HL-60/S4 treated with retinoic acid at 250 ng/mL for 4 days and 3 days (cell line): ENCODE results near the gene FOXN3.

ENCODE experiments used
- in situ Hi-C: fragments of 300-500 bp; cut with MboI; formaldehyde crosslinking; loops from 2 replicates; pipeline ENCODE4 v1.7.0; 2022; ENCODE audit warnings: low sequenced_read_pairs

Gene FOXN3

DNA sequence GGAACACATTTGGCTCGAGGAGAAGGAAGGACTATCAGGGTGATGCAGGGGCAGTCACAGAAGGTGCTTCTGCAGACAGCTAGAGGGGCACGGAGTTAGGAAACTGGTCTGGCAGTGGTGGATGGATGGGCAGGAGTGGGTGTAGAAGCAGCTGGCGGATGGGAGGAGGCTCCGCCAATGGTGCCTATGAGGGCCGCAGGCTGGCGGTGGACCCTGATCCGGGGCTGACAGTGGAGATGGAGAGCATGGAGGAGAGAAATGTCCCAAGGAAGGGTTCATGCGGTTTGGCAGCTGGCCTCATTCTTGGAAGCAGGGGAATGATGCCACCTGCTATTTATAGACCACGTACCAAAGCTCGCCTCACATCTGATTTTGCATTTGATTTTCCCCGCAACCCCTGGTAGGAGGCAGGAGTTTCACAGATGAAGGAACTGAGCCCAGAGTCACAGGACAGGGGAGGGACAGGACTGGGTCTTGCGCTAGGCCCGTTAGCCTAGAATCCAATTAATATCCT, 237.1 kb downstream of the FOXN3 start:
- in situ Hi-C loops: no loop called here

DNA sequence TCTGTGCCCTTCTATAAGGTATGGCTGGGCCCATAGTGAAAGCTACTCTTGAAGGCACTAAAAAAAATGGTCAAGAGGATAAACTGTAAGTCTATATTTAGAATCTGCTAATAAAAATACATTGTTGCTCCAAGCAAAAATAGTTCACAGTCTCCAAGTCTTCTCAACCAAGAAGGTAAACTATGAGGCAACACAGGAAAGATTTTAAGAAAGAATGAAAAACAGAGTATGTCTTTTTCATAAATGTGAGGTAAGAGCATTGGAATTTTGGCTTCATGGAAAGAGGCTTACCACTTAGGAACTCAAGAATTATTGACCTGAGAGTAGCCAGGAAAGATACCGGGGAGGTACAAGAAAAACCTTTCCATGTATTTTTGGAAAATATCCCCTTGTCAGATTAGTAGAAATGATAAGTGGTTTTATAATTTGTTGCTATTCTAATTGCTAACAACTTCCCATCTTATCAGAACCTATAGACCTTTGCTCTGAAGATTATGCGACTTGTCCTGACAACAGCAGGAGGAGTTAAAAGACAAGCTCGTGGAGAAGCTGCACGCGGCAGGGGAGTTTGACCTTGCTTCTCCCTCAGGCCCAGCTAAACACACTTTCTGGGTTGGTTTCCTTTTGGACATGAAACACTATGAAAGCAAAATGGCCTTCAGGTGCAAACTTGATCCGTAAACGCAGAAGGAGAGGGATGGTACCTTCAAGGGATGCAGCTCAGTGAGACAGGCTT, 238.1 kb downstream of the FOXN3 start:
- in situ Hi-C loops: no loop called here

DNA sequence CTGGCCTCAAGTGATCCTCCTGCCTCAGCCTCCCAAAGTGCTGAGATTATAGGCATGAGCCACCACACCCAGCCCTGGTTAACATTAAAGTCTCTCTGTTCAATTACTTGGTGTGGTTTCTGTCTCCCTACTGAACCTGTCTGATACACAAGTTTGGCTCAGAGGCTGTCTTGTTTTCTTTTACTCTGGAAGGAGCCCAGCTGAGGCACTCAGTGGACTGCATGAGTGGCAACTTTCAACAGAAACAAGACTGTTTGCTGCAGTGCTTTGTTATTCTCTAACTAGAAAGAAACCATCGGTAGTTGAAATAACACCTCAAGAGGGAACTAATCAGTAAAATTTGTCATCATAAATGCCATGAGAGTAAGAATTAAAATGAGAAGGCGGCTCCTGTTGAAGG, 238.7 kb downstream of the FOXN3 start:
- in situ Hi-C loops: no loop called here

DNA sequence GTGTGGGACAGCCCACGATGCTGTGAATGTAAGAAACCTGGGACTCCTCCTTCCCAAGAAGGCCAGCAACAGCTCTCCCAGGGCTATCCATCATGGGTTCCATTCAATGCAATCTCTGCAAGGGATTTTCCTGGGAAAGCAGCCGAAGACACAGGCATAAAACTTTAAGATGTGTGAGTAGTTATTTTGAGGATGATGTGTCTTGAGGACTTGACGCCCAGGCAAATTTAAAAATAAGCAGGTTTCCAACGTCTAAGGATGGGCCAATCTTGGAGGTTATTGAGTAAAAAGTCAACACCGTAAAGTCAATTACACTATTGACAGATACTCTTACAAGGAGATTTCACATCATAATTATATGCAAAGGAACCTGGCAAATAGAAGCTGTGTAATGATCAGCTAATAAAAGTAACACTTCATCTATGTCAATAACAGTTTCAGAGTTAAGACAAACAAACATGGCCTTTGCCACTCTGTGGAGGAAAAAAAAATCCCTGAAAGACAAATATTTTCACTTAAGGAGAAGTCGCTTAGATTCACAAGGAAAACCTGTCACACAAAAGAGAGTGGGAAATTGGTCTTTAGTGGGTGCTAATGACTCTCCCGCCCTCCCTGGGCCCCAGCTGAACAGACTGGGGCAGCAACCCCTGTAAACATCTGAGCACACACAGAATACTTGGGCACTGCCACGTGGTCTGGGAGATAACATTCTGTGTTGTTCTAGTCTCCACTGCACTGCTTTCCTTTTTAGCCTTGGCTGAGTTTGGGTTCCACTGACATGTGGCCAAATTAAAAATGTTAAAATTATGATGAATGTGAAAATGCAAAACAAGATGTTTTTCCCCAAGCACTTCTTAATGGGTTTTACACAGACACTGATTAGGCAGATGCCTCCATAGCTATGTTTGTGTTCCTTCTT, 240.9 kb downstream of the FOXN3 start:
- in situ Hi-C loops: no loop called here

DNA sequence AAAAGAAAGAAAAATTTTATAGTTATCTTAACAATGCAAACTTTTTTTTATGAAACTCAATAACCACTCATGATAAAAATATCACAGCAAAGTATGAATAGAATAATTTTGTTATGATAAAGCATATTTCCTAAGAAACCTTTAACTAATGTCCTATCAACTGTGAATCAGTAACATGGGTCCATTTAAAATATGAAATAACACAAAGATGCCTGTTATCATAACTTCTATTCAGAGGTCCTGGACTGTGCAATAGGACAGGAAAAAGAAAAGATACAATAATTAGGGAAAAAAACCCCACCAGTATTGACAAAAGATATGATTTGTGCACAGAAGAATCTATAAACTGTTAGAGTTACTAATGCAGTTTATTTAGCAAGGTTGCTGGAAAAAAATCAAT, 245.4 kb downstream of the FOXN3 start:
- in situ Hi-C loops: loop anchor here (25.0 kb wide), 1 partner anchor 741 kb away; no protein-coding TSS in a partner anchor

DNA sequence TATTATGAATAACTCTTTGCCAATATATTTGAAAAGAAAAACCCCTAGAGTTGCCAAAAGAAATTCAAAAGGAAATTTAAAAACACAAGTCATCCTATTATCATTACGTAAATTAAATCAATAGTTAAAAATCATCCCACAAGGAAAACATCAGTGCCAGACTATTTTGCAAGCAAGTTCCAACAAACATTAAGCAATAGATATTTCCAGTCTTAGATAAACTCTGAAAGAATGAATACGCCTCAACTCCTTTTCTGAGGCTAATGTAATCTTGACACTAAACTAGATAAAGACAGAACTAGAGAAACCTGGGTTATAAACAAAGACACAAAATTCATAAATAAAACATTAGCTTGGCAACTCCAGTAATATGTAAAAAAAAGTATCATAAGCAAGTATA, 245.9 kb downstream of the FOXN3 start:
- in situ Hi-C loops: loop anchor here (25.0 kb wide), 1 partner anchor 741 kb away; no protein-coding TSS in a partner anchor

DNA sequence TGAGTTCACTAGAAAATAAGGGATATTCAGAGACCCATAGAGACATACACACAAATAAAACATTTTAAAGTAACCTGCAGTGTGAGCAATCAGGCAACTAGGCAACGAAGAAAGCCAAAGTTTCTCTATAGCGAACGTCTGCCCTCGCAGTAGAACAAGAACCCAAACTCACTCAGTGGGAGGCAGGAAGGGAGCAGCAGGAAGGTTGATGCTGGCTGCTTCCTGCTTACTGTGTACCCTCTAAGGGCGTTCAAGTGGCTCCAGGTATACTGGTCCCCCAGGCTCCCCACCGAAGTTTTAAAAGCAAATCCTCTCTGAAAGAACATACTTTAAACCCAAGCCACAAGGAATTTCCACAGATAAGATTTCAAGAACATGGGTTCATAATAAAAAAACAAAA, 249.3 kb downstream of the FOXN3 start:
- in situ Hi-C loops: loop anchor here (25.0 kb wide), 1 partner anchor 745 kb away; no protein-coding TSS in a partner anchor

DNA sequence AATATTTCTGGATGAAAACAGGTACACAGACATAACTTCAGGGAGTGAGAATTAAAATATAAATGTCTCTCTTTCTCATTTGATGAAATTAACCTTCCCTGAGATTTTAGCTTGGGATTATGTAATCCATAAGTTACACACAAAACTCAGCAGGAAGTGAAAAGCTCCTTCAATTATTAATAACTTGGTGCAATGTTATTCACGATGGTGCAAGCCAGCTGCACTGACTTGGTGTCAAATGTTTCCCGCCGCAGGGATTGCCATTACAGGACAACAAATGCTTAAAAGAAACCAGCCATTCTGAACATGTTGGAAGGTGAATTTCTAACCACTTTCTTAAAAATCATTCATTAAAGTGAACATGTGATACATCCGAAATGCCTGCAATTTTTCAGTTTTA, 250.4 kb downstream of the FOXN3 start:
- in situ Hi-C loops: loop anchor here (25.0 kb wide), 1 partner anchor 746 kb away; no protein-coding TSS in a partner anchor

DNA sequence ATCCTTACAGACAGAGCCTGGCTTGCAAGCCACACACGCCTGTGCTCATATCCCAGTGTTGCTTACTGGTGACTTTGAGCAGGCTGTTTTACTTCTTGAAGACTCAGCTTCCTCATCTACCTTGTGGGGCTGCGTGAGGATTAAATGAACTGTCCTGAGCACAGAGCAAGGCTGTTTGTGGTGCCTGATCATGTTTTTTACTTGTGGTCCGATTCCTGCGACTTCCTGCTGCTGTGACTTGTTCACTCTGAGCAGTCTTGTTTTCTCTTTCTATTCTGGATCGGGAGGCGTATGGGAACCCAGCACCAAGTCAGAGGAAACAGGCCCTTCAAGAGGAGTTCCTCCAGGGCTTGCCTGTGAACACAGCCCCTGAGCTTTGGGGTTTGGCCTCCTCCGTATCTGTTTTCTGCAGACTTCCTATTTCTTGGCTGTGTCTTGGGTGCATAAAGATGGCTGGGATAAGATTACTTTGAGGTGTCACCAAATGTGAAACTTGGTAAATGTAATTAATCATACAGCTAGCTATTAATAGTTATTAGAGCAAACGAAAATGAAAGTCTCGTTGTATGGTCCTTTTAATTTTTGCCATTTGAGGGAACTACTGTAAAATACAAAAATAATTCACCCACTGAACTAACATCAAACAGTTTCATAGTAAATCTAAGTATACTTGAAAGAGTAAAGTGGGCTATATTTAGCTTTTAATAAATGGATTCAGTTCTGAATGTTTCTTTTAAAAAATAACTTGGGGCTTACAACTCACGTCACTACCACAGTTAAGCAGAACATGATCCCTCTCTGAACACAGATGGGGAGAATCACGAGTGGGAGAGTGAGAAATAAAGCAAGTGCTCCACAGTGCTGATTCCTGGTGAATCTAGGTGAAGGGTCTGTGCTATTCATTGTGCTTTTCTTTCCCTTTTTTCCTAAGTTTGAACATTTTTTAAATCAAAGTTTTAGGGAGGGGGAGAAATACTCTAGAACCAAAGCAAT, 251.5 kb downstream of the FOXN3 start:
- in situ Hi-C loops: loop anchor here (25.0 kb wide), 1 partner anchor 747 kb away; no protein-coding TSS in a partner anchor

DNA sequence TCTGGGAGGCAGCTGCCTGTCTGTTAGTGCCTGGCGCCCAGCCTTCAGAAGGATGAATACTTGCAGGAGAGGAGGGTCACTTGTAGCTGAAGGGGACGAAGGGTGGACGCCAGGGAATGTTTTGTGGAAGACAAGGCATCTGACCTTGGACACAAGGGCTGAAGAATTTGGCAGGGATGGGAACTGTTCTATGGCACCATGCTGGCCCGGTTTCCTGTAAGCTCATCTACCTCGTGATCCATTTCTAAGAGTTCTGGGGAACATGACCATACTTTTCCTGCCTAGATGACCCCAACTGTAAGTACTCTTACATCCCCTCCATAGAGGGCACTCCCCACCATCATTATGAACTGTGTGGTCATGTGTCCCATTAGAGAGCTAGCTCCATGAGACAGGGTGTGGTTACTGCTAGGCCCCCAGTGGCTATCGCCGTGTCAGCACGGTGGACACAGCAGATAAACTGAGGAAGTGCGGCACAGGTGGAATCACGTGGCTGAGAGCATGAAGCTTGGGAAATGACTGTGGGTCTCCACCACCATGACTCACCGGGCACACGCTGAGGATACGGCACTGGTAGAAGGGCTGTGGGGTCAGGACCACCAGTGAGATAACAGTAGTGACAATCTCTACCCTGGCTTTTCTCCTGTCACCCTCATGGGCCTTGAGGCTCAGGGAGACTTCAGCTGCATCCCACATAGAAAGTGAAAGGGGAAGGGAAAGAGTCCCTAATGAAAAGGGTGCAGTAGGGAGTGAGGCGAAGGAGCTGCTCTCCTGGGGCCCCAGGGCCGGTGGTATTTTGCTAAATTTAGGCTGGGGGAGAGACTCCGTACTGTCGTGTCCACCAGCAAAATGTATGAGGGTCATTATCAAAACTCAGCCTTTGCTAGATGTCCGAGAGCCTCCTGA, 252.6 kb downstream of the FOXN3 start:
- in situ Hi-C loops: loop anchor here (25.0 kb wide), 1 partner anchor 748 kb away; no protein-coding TSS in a partner anchor

DNA sequence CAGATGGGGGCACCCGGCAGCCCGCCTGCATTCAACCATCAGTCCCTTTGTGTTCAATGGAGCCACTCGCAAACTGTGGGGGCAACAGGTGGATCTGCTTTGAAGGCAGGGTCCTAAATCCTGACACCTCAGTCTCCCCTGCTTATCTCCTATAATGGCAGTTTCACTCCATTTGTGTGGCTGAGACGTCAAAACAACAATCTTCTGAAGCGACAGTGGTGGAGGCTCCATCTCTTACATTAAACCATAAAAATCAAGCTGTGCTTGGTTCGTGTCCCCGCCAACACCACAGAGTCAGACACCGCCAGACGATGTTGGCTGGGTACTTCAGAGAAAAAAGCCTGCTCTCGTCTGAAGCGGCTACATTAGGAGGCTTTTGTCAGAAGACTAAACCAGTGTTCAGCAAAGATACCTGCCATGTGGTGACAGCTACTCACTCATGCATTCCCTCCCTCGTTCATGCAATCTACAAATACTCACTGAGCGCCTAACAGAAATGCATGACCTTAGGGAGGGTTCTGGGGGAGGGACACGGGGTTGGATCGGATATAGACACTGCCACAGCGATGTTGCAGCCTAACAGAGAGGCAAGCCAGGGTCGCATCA, 253.9 kb downstream of the FOXN3 start:
- in situ Hi-C loops: loop anchor here (25.0 kb wide), 1 partner anchor 749 kb away; no protein-coding TSS in a partner anchor

DNA sequence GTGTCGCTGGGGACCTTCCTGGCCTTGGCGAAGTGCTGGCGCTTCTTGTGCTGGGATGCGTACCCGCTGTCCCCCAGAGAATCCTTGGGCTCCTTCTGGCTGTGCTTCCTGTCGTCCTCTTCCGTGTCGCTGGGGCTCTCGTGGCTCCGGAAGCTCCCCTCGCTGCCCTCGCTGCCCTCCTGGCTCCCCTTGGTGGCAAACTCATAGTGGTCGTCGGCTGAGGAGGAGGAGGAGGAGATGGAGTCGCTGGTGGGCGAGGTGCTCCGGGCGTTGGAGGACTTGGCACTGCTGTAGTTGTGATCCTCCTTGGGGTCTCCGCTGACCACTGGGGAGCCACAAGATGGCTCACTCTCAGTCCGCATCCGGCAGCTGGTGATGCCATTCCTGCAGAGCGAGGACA, 254.4 kb downstream of the FOXN3 start:
- in situ Hi-C loops: loop anchor here (25.0 kb wide), 1 partner anchor 750 kb away; no protein-coding TSS in a partner anchor

DNA sequence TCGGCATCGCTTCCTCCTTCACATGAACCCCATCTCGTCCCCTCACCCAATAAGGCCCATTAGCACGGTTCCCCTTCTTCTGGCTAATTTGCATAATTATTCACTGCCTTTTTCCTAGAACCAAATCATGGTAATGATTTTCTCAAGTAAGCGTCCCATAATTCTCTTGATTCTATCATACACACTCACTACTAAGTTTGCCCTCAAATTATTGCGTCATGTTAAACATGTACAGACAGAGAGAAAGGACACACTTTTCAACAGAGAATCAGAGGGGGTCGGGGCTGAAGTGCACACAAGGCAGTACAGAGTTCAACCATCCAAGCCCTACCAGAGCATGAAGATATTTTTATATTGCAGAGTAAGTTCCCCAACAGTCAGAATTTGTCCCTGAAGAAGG, 256.6 kb downstream of the FOXN3 start:
- in situ Hi-C loops: loop anchor here (25.0 kb wide), 1 partner anchor 752 kb away; no protein-coding TSS in a partner anchor

DNA sequence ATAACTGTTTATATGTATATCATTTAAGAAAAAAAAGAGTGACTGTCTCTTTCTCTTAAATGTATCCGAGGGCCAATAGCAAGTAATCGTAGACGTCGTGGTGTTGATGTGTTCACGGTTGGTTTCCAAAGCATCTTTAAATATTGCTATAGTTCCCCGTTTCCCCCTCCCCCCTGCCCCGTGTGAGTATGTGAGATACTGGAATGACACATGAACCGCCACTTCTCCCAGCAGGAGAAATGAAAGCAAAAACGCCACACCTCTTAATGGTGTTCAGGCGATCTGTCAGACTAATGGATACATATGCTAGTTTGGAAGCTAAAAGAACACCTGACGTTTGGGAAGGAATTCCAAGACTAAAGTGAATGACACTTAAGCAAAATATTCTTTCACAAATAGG, 258.3 kb downstream of the FOXN3 start:
- in situ Hi-C loops: loop anchor here (25.0 kb wide), 1 partner anchor 754 kb away; no protein-coding TSS in a partner anchor

DNA sequence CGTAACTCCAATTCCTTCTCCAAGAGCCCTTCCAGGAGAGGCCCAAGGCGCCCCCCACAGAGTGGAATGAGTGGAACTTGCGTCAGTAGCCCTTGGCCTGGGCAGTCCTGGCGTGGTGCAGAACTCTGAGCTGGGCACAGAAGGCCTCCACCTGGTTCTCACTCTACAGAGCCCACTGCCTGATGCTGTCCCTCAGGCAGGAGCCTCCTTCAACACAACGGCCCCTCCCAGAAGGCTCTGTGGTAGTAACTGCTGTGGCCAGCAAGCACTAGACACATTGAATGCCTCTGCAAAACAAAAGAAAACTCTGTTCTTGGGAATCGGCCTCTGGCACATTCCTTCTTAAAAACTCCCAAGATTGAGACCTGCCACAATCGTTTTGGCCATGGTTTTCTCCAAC, 258.9 kb downstream of the FOXN3 start:
- in situ Hi-C loops: loop anchor here (25.0 kb wide), 1 partner anchor 754 kb away; no protein-coding TSS in a partner anchor

DNA sequence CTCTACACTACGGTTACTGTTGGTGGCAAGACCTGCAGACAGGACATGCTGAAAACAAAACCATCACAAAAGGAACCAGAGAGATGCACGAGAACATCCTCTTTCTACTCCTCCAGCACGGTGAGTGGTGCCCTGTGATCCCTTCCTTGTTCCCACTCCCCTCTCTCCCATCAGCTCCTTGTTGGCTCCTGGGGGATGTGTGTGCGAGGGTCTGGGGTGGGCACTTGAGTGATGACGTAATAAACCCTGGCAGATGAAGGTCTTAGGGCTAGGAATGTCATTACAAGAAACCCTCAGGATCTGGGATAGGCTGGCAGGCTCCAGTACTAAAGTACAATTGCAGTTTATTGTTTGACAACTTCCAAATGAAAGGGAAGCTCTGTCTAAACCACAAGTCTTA, 261.5 kb downstream of the FOXN3 start:
- in situ Hi-C loops: loop anchor here (25.0 kb wide), 1 partner anchor 757 kb away; no protein-coding TSS in a partner anchor

DNA sequence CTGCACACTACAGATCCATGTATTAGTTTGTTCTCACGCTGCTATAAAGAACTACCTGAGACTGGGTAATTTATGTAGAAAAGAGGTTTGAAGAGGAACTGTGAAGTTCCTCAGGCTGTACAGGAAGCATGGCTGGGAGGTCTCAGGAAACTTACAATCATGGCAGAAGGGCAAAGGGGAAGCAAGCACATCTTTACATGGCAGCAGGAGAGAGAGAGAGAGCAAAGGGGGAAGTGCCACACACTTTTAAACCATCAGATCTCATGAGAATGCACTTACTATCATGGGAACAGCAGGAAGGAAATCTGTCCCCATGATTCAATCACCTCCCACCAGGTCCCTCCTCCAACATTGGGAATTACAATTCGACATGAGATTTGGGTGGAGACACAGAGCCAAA, 265.3 kb downstream of the FOXN3 start:
- in situ Hi-C loops: loop anchor here (25.0 kb wide), 1 partner anchor 761 kb away; no protein-coding TSS in a partner anchor

DNA sequence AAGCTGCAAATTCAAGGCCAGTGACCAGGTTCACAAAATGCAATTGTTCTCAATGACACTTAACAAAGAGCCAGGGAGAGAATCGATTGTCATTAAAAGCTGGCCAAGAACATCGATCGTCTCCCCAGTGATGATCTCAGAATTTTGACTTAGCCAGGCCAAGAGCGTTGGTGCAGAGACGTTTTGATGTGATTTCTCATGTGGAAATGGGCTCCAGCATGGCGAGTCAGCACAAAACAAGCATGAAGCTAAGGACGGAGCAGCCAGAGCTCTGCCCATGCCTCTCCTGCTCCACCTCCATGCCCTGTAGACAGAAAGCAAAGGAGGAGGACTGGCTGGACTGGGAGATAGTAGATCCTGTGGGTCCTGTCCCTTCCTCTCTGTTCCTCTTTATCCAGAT, 270.8 kb downstream of the FOXN3 start:
- in situ Hi-C loops: no loop called here
